Testis (tissue), 2 donors: ENCODE data around the gene NRBF2.
A peak's percentile ranks its signal among the peaks of the same experiment; 100 is the strongest.

ENCODE experiments used
- CTCF ChIP-seq, 3 experiments: fragments of 450-650 bp in 2 of 3; fragments of 200-600 bp in 1 of 3; sonication (generic) in 1 of 3; IDR thresholded peaks; one replicate each; pipeline ENCODE4 v1.5.1; 2016 to 2019; ENCODE audit warnings: antibody characterized with exemption in 3 of 3, mild to moderate bottlenecking in 2 of 3, moderate library complexity in 1 of 3
- POLR2A ChIP-seq: fragments of 450-650 bp; IDR thresholded peaks from one replicate; pipeline ENCODE4 v1.6.1; 2017; ENCODE audit warnings: antibody characterized with exemption, mild to moderate bottlenecking, moderate library complexity

- TF ChIP-seq CTCF (IDR thresholded peaks at IDR 0.05) (peak; percentile 75 to 78 (median 77)), POLR2A (no peak)
Measured at GRCh38 chr10:63157845-63158624, 24.9 kb downstream of the NRBF2 start.
